Coronary artery (tissue), 2 donors: Measurements from ENCODE around the gene ADAMTS7.
A peak's percentile ranks its signal among the peaks of the same experiment; 100 is the strongest.
"Not testable (repeated sequence)": the region's sequence is repeated elsewhere in the genome, so short reads cannot be mapped to it uniquely, and the experiment has no call there.

ENCODE experiments used
- DNase-seq: peaks from one replicate; pipeline ENCODE4 v3.0.0-alpha.2; 2017; ENCODE audit warnings: low spot score
- H3K27ac ChIP-seq, 2 donors: fragments of 200-600 bp; sonication (generic); one replicate each; pipeline ENCODE4 v1.5.1; 2016 to 2019
- H3K4me3 ChIP-seq: fragments of 200-600 bp; sonication (generic); 2 replicates; pipeline ENCODE4 v1.5.1; 2016; ENCODE audit warnings: mild to moderate bottlenecking, moderate library complexity
- CTCF ChIP-seq: fragments of 200-600 bp; sonication (generic); IDR thresholded peaks from one replicate; pipeline ENCODE4 v1.5.1; 2019; ENCODE audit warnings: antibody characterized with exemption

Gene ADAMTS7

GRCh38 chr15:78791357-78791756 lies 19.9 kb downstream of the ADAMTS7 start:
- TF ChIP-seq CTCF = no peak
- H3K4me3 ChIP-seq = no peak overlapping the region
- H3K27ac ChIP-seq = no peak overlapping the region
- DNase-seq = no peak

GRCh38 chr15:78790027-78790426 lies 21.2 kb downstream of the ADAMTS7 start:
- DNase-seq = no peak
- Histone ChIP-seq H3K27ac (no peak overlapping the region), H3K4me3 (no peak overlapping the region)
- TF ChIP-seq CTCF = no peak

- H3K4me3 ChIP-seq = no peak overlapping the region
- no peak for DNase-seq
- no peak overlapping the region for H3K27ac ChIP-seq
- TF ChIP-seq CTCF = no peak
Measured at GRCh38 chr15:78789615-78790014, 21.6 kb downstream of the ADAMTS7 start.

- Histone ChIP-seq H3K27ac (no peak overlapping the region), H3K4me3 (no peak overlapping the region)
- DNase-seq = no peak
- TF ChIP-seq CTCF = no peak
Measured at GRCh38 chr15:78788016-78788660, 23.1 kb downstream of the ADAMTS7 start.

GRCh38 chr15:78782402-78782801 lies 28.9 kb downstream of the ADAMTS7 start:
- not testable (repeated sequence) for H3K4me3 ChIP-seq, H3K27ac ChIP-seq, DNase-seq

- DNase-seq, H3K4me3 ChIP-seq, H3K27ac ChIP-seq: not testable (repeated sequence)
Measured at GRCh38 chr15:78781381-78781780, 29.9 kb downstream of the ADAMTS7 start.

- H3K4me3 ChIP-seq, H3K27ac ChIP-seq, DNase-seq: not testable (repeated sequence)
Measured at GRCh38 chr15:78779975-78780374, 31.3 kb downstream of the ADAMTS7 start.

- H3K4me3 ChIP-seq, DNase-seq, H3K27ac ChIP-seq: not testable (repeated sequence)
Measured at GRCh38 chr15:78779176-78779785, 32.0 kb downstream of the ADAMTS7 start.

- TF ChIP-seq CTCF = no peak
- no peak for DNase-seq
- Histone ChIP-seq H3K4me3 (no peak overlapping the region), H3K27ac (peak overlapping the region in 1 of 2 donors; percentile 68)
Measured at GRCh38 chr15:78778422-78778821, 32.8 kb downstream of the ADAMTS7 start.

- peak overlapping the region in 1 of 2 donors; percentile 68 for H3K27ac ChIP-seq
- H3K4me3 ChIP-seq, DNase-seq: not testable (repeated sequence)
Measured at GRCh38 chr15:78777953-78778345, 33.3 kb downstream of the ADAMTS7 start.

GRCh38 chr15:78777290-78777952 lies 33.8 kb downstream of the ADAMTS7 start:
- H3K27ac ChIP-seq = peak overlapping the region in 1 of 2 donors; percentile 68
- not testable (repeated sequence) for H3K4me3 ChIP-seq, DNase-seq

- DNase-seq, H3K4me3 ChIP-seq: not testable (repeated sequence)
Measured at GRCh38 chr15:78776046-78776925, 35.0 kb downstream of the ADAMTS7 start.

More at GRCh38 chr15:78776046-78776925, 35.0 kb downstream of the ADAMTS7 start:
- not testable (repeated sequence) for H3K27ac ChIP-seq
